ENCODE measurements around the gene TMEM109. TPM values are rescaled to one million over a fixed set of nuclear protein-coding genes. Genes with fewer than 3 reads are reported as not detected.
A peak's percentile ranks its signal among the peaks of the same experiment; 100 is the strongest.

The TMEM109 gene
- total and polyA plus RNA-seq, 5 donors: 103 to 119 (median 116) TPM

GRCh38 chr11:60936467-60937143, 22.6 kb downstream of the TMEM109 start:
- Histone ChIP-seq H3K27me3 (ENCODE audit: control insufficient read depth, insufficient read depth) (no peaks in the 10 kb centered on the region), H3K4me1 (ENCODE audit: control insufficient read depth, insufficient read depth, low read length) (no peaks in the 10 kb centered on the region), H3K27ac (ENCODE audit: low read length) (peak overlapping the region; percentile 40), H3K4me3 (ENCODE audit: low read length) (no peak overlapping the region), H3K9me3 (ENCODE audit: control insufficient read depth, low read length) (no peaks in the 10 kb centered on the region)
- intact Hi-C loops (cut with DNase I): no loop called here
- ATAC-seq (peak in 1 of 2 donors; percentile 3), DNase-seq (peak in 1 of 3 donors; percentile 46)
- WGBS: 84% methylated on average over 18 of the region's 18 CpGs

GRCh38 chr11:60937144-60937527, 23.2 kb downstream of the TMEM109 start:
- no peak overlapping the region for H3K4me3 ChIP-seq (ENCODE audit: low read length)
- no peaks in the 10 kb centered on the region for H3K27me3 ChIP-seq (ENCODE audit: control insufficient read depth, insufficient read depth)
- WGBS: 55% methylated on average over 12 of the region's 12 CpGs
- no peaks in the 10 kb centered on the region for H3K4me1 ChIP-seq (ENCODE audit: control insufficient read depth, insufficient read depth, low read length)
- peak overlapping the region; percentile 14 for H3K27ac ChIP-seq (ENCODE audit: low read length)
- no peaks in the 10 kb centered on the region for H3K9me3 ChIP-seq (ENCODE audit: control insufficient read depth, low read length)
- intact Hi-C loops (cut with DNase I): no loop called here
- peak; percentile 56 to 76 for ATAC-seq
- peak; percentile 54 to 83 (median 77) for DNase-seq

GRCh38 chr11:60937811-60938210, 23.9 kb downstream of the TMEM109 start:
- intact Hi-C loops (cut with DNase I): no loop called here
- DNase-seq (peak in 1 of 3 donors; percentile 31), ATAC-seq (no peak)
- H3K4me3 ChIP-seq (ENCODE audit: low read length): no peak overlapping the region
- 93% methylated on average over 8 of the region's 8 CpGs for WGBS
- no peaks in the 10 kb centered on the region for H3K27me3 ChIP-seq (ENCODE audit: control insufficient read depth, insufficient read depth)
- no peaks in the 10 kb centered on the region for H3K4me1 ChIP-seq (ENCODE audit: control insufficient read depth, insufficient read depth, low read length)
- H3K27ac ChIP-seq (ENCODE audit: low read length): no peak overlapping the region
- no peaks in the 10 kb centered on the region for H3K9me3 ChIP-seq (ENCODE audit: control insufficient read depth, low read length)

- no peaks in the 10 kb centered on the region for H3K27me3 ChIP-seq (ENCODE audit: control insufficient read depth, insufficient read depth)
- no peaks in the 10 kb centered on the region for H3K9me3 ChIP-seq (ENCODE audit: control insufficient read depth, low read length)
- no peak overlapping the region for H3K27ac ChIP-seq (ENCODE audit: low read length)
- no peak for ATAC-seq
- no peaks in the 10 kb centered on the region for H3K4me1 ChIP-seq (ENCODE audit: control insufficient read depth, insufficient read depth, low read length)
- DNase-seq: no peak
- H3K4me3 ChIP-seq (ENCODE audit: low read length): no peak overlapping the region
- intact Hi-C loops (cut with DNase I): no loop called here
- 87% methylated on average over 9 of the region's 9 CpGs for WGBS
These were observed 24.5 kb downstream of the TMEM109 start for GRCh38 chr11:60938500-60938899.

GRCh38 chr11:60939301-60939700, 25.3 kb downstream of the TMEM109 start:
- Histone ChIP-seq H3K4me3 (ENCODE audit: low read length) (no peak overlapping the region), H3K27ac (ENCODE audit: low read length) (no peak overlapping the region), H3K9me3 (ENCODE audit: control insufficient read depth, low read length) (no peaks in the 10 kb centered on the region), H3K27me3 (ENCODE audit: control insufficient read depth, insufficient read depth) (no peaks in the 10 kb centered on the region), H3K4me1 (ENCODE audit: control insufficient read depth, insufficient read depth, low read length) (no peaks in the 10 kb centered on the region)
- 90% methylated on average over 7 of the region's 7 CpGs for WGBS
- DNase-seq (peak in 1 of 3 donors; percentile 17), ATAC-seq (no peak)
- intact Hi-C loops (cut with DNase I): no loop called here

- intact Hi-C loops (cut with DNase I): no loop called here
- H3K9me3 ChIP-seq (ENCODE audit: control insufficient read depth, low read length): no peaks in the 10 kb centered on the region
- H3K4me3 ChIP-seq (ENCODE audit: low read length): no peak overlapping the region
- DNase-seq: no peak
- WGBS: 55% methylated on average over 2 of the region's 2 CpGs
- no peak overlapping the region for H3K27ac ChIP-seq (ENCODE audit: low read length)
- H3K27me3 ChIP-seq (ENCODE audit: control insufficient read depth, insufficient read depth): no peaks in the 10 kb centered on the region
- H3K4me1 ChIP-seq (ENCODE audit: control insufficient read depth, insufficient read depth, low read length): no peaks in the 10 kb centered on the region
- no peak for ATAC-seq
These were observed 25.9 kb downstream of the TMEM109 start for GRCh38 chr11:60939855-60940254.

- WGBS: 76% methylated on average over 6 of the region's 6 CpGs
- H3K4me3 ChIP-seq (ENCODE audit: low read length): no peak overlapping the region
- ATAC-seq (no peak), DNase-seq (no peak)
- H3K4me1 ChIP-seq (ENCODE audit: control insufficient read depth, insufficient read depth, low read length): no peaks in the 10 kb centered on the region
- no peak overlapping the region for H3K27ac ChIP-seq (ENCODE audit: low read length)
- no peaks in the 10 kb centered on the region for H3K27me3 ChIP-seq (ENCODE audit: control insufficient read depth, insufficient read depth)
- intact Hi-C loops (cut with DNase I): no loop called here
- H3K9me3 ChIP-seq (ENCODE audit: control insufficient read depth, low read length): no peaks in the 10 kb centered on the region
These were observed 27.6 kb downstream of the TMEM109 start for GRCh38 chr11:60941371-60942119.

GRCh38 chr11:60942219-60942618, 28.3 kb downstream of the TMEM109 start:
- intact Hi-C loops (cut with DNase I): no loop called here
- Histone ChIP-seq H3K27ac (ENCODE audit: low read length) (no peak overlapping the region), H3K9me3 (ENCODE audit: control insufficient read depth, low read length) (no peaks in the 10 kb centered on the region), H3K27me3 (ENCODE audit: control insufficient read depth, insufficient read depth) (no peaks in the 10 kb centered on the region), H3K4me1 (ENCODE audit: control insufficient read depth, insufficient read depth, low read length) (no peaks in the 10 kb centered on the region), H3K4me3 (ENCODE audit: low read length) (no peak overlapping the region)
- ATAC-seq (no peak), DNase-seq (peak in 1 of 3 donors; percentile 31)
- WGBS: 83% methylated on average over 4 of the region's 4 CpGs

- H3K4me3 ChIP-seq (ENCODE audit: low read length): no peak overlapping the region
- no peak for ATAC-seq
- 62% methylated on average over 9 of the region's 9 CpGs for WGBS
- peak in 1 of 3 donors; percentile 30 for DNase-seq
- H3K27ac ChIP-seq (ENCODE audit: low read length): no peak overlapping the region
- no peaks in the 10 kb centered on the region for H3K9me3 ChIP-seq (ENCODE audit: control insufficient read depth, low read length)
- H3K4me1 ChIP-seq (ENCODE audit: control insufficient read depth, insufficient read depth, low read length): no peaks in the 10 kb centered on the region
- H3K27me3 ChIP-seq (ENCODE audit: control insufficient read depth, insufficient read depth): no peaks in the 10 kb centered on the region
- intact Hi-C loops (cut with DNase I): no loop called here
These were observed 29.1 kb downstream of the TMEM109 start for GRCh38 chr11:60942970-60943565.

- 85% methylated on average over 11 of the region's 11 CpGs for WGBS
- Histone ChIP-seq H3K9me3 (ENCODE audit: control insufficient read depth, low read length) (no peaks in the 10 kb centered on the region), H3K27ac (ENCODE audit: low read length) (no peak overlapping the region), H3K4me1 (ENCODE audit: control insufficient read depth, insufficient read depth, low read length) (peaks cover 2% of the 10 kb centered on the region), H3K27me3 (ENCODE audit: control insufficient read depth, insufficient read depth) (no peaks in the 10 kb centered on the region), H3K4me3 (ENCODE audit: low read length) (no peak overlapping the region)
- intact Hi-C loops (cut with DNase I): no loop called here
- DNase-seq: peak in 1 of 3 donors; percentile 23
- ATAC-seq: no peak
These were observed 30.7 kb downstream of the TMEM109 start for GRCh38 chr11:60944490-60945294.

All from right cardiac atrium (tissue), 5 donors.